ENCODE results near the gene SLC15A3.

GRCh38 chr11:60921777-60922335, 30.1 kb downstream of the SLC15A3 start:
- TF ChIP-seq CTCF (IDR thresholded peaks at IDR 0.05) (no peak), POLR2A (IDR thresholded peaks at IDR 0.05) (no peak)
